KOPT-K1 (cell line): ENCODE data around the gene TOMM40L.
"Not testable (repeated sequence)": the region's sequence is repeated elsewhere in the genome, so short reads cannot be mapped to it uniquely, and the experiment has no call there.

Experiments
- H3K27ac ChIP-seq: fragments of 200-600 bp; sonication (generic); 2 replicates; pipeline ENCODE4 v1.5.1; 2016; ENCODE audit warnings: antibody characterized with exemption, mild to moderate bottlenecking, low read depth, low read length; ENCODE audit not compliant: poor library complexity, severe bottlenecking
- H3K36me3 ChIP-seq: fragments of 200-600 bp; sonication (generic); 2 replicates; pipeline ENCODE4 v1.5.1; 2017; ENCODE audit warnings: antibody characterized with exemption, mild to moderate bottlenecking, low read length, moderate library complexity; ENCODE audit not compliant: insufficient read depth
- H3K9me3 ChIP-seq: fragments of 200-600 bp; sonication (generic); 2 replicates; pipeline ENCODE4 v1.5.1; 2017; ENCODE audit warnings: antibody characterized with exemption, low read length, mild to moderate bottlenecking; ENCODE audit not compliant: insufficient read depth, poor library complexity, severe bottlenecking

Gene TOMM40L

DNA sequence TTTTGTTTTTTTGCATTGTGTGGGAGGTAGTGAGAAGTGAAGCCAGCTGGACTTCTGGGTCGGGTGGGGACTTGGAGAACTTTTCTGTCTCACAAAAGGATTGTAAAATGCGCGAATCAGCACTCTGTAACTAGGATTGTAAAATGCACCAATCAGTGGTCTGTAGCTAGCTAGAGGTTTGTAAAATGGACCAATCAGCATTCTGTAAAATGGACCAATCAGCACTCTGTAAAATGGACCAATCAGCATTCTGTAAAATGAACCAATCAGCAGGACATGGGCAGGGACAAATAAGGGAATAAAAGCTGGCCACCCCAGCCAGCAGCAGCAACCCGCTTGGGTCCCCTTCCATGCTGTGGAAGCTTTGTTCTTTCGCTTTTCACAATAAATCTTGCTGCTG is 24.2 kb downstream of the TOMM40L start:
- H3K27ac ChIP-seq, H3K36me3 ChIP-seq, H3K9me3 ChIP-seq: not testable (repeated sequence)

GRCh38 chr1:161250829-161251228 is 25.0 kb downstream of the TOMM40L start:
- H3K9me3 ChIP-seq, result no peaks in the 10 kb centered on the region
- no peaks in the 10 kb centered on the region for H3K36me3 ChIP-seq
- H3K27ac ChIP-seq, result no peak overlapping the region

DNA sequence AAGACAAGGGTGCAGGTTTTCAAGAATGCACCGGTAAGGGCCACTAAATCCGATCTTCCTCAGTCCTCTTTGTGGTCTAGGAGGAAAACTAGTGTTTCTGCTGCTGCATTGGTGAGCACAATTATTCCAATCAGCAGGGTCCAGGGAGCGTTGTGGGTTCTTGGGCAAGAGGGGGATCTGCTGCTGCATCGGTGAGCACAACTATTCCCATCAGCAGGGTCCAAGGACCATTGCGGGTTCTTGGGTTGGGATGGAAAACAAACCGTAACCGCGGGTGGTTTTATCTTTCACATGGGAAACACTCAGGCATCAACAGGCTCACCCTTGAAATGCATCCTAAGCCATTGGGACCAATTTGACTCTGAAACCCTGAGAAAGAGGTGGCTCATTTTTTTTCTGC is 25.7 kb downstream of the TOMM40L start:
- Histone ChIP-seq H3K36me3 (no peaks in the 10 kb centered on the region), H3K27ac (no peak overlapping the region), H3K9me3 (peaks cover 7% of the 10 kb centered on the region)

DNA sequence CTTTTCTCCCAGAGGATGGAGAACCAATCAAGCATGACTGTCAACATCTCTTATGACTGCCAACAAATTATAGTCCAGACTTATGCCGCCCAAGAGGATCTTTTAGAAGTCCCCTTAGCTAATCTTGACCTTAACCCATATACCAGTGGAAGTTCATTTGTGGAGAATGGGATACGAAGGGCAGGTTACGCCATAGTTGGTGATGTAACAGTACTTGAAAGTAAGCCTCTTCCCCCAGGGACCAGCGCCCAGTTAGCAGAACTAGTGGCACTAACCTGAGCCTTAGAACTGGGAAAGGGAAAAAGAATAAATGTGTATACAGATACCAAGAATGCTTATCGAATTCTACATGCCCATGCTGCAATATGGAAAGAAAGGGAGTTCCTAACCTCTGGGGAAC is 29.4 kb downstream of the TOMM40L start:
- H3K27ac ChIP-seq, H3K36me3 ChIP-seq: not testable (repeated sequence)
- peaks cover 31% of the 10 kb centered on the region for H3K9me3 ChIP-seq

GRCh38 chr1:161255955-161256520 is 30.2 kb downstream of the TOMM40L start:
- H3K9me3 ChIP-seq, result peaks cover 31% of the 10 kb centered on the region

DNA sequence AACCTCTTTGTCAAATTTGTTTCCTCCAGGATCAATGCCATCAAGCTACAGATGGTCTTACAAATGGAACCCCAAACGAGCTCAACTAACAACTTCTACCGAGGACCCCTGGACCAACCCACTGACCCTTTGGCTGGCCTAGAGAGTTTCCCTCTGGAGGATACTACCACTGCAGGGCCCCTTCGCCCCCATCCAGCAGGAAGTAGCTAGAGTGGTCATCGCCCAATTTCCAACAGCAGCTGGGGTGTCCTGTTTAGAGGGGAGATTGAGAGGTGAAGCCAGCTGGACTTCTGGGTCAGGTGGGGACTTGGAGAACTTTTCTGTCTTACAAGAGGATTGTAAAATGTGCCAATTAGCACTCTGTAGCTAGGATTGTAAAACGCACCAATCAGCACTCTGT is 31.2 kb downstream of the TOMM40L start:
- not testable (repeated sequence) for H3K27ac ChIP-seq, H3K36me3 ChIP-seq
- peaks cover 31% of the 10 kb centered on the region for H3K9me3 ChIP-seq

More at GRCh38 chr1:161255955-161256520, 30.2 kb downstream of the TOMM40L start:
- H3K27ac ChIP-seq, H3K36me3 ChIP-seq: not testable (repeated sequence)

DNA sequence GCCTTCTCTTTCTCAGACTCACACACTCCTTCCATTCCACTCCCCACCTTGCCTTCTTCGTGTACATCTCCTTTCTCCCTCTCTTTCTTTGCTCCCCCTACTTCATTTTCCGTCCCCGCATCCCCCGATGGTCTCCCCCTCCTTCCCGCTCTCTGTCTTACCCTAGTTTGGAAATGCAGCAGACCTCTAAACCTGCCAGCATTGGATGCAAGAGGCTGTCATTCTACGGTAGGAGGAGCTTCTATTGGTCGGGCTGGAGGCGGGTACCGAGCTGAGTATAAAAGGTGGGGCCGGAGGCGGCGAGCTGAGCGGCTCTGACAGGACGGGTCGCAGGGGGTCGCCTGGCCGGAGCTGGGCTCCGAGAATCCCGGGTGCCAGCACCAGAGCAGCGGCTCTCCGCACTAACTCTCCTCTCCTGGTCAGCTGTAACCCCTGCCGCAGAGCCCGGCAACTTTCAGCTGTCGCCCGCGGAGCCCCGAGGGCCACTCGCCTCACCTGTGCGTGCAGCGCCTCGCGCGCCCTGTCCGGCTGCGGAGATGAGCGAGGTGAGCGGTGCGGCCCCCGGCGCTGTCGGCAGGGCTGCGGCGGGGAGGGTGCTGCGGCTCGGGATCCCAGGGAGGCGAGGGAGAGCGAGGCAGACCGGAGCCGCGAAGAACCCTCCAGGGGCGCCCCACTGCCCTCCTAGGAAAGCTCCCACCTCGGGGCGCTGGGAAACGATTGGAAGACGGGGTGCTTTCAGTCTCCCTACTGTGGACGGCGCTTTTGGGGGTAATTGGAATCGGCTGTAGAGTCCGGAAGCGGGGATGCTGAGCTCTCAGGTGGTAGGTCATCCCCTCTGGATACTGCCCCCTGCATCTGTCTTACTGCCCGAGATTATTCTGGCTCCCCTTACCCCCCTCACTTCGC is 32.8 kb downstream of the TOMM40L start, which contains the start of gene PCP4L1:
Gene PCP4L1, plus strand, starts transcription at position 307 of the 906 bp plus-strand sequence. Its CDS starts 230 bp downstream, at position 537.
- H3K36me3 ChIP-seq, result no peaks in the 10 kb centered on the region
- no peak within 1 kb of the TSS for H3K27ac ChIP-seq
- H3K9me3 ChIP-seq, result peaks cover 31% of the 10 kb centered on the region

GRCh38 chr1:161259345-161259702 is 33.5 kb downstream of the TOMM40L start:
- Histone ChIP-seq H3K27ac (no peak overlapping the region), H3K36me3 (no peaks in the 10 kb centered on the region), H3K9me3 (peaks cover 31% of the 10 kb centered on the region)

GRCh38 chr1:161259765-161260164 is 33.9 kb downstream of the TOMM40L start:
- Histone ChIP-seq H3K36me3 (no peaks in the 10 kb centered on the region), H3K27ac (no peak overlapping the region), H3K9me3 (peaks cover 31% of the 10 kb centered on the region)

DNA sequence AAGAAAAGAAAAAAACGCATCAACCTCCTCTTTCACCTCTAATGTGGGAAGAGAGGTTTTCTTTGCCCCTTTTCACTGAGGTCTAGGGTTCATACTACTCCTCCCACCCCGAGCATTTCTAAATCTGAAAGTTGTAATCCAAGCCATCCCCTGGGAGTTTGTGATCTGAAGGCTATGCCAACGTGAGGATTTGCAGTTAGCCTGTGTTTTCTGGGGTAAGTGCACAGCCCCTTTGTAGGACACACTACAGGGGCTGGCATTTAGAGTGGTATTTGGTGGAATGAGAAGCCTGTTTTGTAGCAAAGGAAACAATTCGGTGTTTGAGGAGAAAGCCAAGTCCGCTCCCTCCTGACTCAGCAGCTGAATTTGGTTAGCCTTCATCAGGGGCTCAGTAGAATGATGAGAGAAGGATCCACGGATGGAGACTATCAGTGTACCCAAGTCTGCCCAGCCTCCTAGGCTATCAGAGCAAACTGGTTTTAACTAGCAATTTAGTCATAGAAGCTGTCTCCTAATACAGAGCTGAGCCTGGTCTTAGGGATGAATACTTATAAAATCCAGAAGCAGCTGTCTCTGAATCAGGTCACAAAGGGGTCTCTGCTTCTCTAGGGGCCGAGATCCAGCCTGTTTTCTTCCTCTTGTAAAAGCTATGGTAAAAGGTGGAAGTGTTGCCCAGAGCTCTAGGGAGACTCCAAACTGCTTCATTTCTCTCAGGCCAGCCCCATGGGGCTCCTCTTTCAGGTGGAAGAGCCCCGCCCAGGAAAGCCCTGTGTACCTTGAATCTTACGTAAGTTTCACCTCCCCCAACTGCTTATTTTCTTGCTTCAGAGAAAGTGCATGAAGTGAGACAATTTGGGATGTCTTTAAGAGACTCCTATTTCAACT is 34.8 kb downstream of the TOMM40L start:
- Histone ChIP-seq H3K9me3 (peaks cover 31% of the 10 kb centered on the region), H3K36me3 (no peaks in the 10 kb centered on the region), H3K27ac (no peak overlapping the region)

GRCh38 chr1:161261261-161262235 is 35.7 kb downstream of the TOMM40L start:
- Histone ChIP-seq H3K9me3 (peaks cover 24% of the 10 kb centered on the region), H3K36me3 (no peaks in the 10 kb centered on the region), H3K27ac (no peak overlapping the region)

GRCh38 chr1:161265305-161265704 is 39.4 kb downstream of the TOMM40L start:
- Histone ChIP-seq H3K27ac (no peak overlapping the region), H3K9me3 (no peaks in the 10 kb centered on the region), H3K36me3 (no peaks in the 10 kb centered on the region)

DNA sequence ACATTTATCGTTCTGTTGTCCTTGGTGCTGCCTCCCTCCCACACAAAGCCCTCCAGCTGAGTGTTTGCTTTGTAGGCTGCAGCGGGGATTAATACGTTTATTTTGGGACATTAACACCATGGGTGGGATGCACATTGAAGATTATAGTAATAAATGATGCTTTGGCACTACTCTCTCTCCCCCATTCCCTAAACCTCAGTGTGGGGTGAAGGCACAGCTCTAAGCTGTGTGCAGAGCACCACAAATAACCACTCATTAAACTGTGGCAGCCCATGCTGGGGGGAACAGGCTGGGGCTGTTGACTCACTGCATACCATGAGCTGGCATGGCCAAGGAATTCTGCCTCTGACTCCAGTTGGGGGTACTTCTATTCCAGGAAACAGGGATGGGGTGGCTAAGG is 40.3 kb downstream of the TOMM40L start:
- Histone ChIP-seq H3K9me3 (no peaks in the 10 kb centered on the region), H3K27ac (no peak overlapping the region), H3K36me3 (no peaks in the 10 kb centered on the region)

GRCh38 chr1:161266836-161267235 is 41.0 kb downstream of the TOMM40L start:
- H3K27ac ChIP-seq, result no peak overlapping the region
- no peaks in the 10 kb centered on the region for H3K36me3 ChIP-seq
- no peaks in the 10 kb centered on the region for H3K9me3 ChIP-seq
